ENCODE data around the gene CHRNA4. TPM values are rescaled to one million over a fixed set of nuclear protein-coding genes. Genes with fewer than 3 reads are reported as not detected.

CHRNA4 gene
- total RNA-seq, 2 experiments from 2014 or later, result not detected

DNA sequence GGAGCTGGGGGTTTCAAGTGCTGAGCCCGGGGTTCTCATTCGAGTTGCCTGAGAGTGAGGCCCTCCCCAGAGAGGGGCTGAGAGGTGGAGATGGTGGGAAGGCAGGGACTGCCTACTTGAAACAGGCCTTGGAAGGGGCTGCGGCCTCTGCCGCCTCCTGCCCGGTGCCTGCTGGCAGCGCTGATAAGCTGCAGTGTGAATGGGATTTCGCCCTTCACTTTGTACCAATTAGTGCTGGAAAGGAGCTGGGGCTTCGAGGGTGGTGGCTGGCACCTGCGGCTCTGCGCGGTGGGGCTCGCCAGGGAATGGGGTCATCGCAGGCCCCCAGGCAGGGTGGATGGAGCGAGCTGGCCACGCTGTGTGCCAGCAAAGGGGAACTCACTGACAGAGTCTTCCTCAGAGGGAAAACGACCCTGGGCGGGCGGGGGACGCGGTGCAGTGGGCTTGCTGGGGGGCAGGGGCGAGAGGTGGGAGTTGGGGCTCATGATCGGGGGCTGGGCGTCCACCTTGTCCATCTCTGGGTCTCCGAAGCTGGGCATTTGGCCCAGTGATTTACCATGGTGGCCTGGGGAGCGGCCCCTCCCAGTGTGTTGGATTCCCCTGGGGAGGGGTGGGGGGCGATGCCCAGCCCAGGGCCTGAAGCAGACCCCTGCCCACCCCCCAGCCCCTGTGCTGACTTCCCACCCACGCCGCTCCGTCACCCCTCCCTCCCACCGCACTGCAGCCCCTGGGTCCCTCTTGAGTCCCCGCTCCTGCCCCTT lies 45.2 kb downstream of the CHRNA4 start:
- Histone ChIP-seq H3K27ac (ENCODE audit: low read depth in 1 of 2, low read length in 2 of 2) (no peak overlapping the region), H3K27me3 (ENCODE audit: control insufficient read depth in 1 of 2, insufficient read depth in 2 of 2, low read length in 2 of 2) (no peaks in the 10 kb centered on the region), H3K4me1 (ENCODE audit: insufficient read depth, low read length) (no peaks in the 10 kb centered on the region), H3K36me3 (ENCODE audit: insufficient read depth, low read length) (no peaks in the 10 kb centered on the region), H3K9me3 (ENCODE audit: control insufficient read depth in 1 of 2, insufficient read depth in 1 of 2, low read length in 2 of 2) (peaks cover 0 to 4% of the 10 kb centered on the region in 2 experiments), H3K4me3 (ENCODE audit: low read length) (no peak overlapping the region)
- no peak overlapping the region for H3K27ac Mint-ChIP-seq
- ATAC-seq (ENCODE audit: poor library complexity) (no peak), DNase-seq (no peak)
- no peaks in the 10 kb centered on the region for H3K4me1 Mint-ChIP-seq (ENCODE audit: low read depth)
- H3K36me3 Mint-ChIP-seq (ENCODE audit: low read depth), result no peaks in the 10 kb centered on the region
- ChIA-PET POLR2A (no interaction called here), CTCF (no interaction called here)
- intact Hi-C loops (cut with DNase I, micrococcal nuclease), result loop anchor here in 1 of 2 experiments (10.0 kb wide), 1 partner anchor 69 kb away; no protein-coding TSS in a partner anchor
- no peaks in the 10 kb centered on the region for H3K27me3 Mint-ChIP-seq
- TF ChIP-seq, protein P1, sequence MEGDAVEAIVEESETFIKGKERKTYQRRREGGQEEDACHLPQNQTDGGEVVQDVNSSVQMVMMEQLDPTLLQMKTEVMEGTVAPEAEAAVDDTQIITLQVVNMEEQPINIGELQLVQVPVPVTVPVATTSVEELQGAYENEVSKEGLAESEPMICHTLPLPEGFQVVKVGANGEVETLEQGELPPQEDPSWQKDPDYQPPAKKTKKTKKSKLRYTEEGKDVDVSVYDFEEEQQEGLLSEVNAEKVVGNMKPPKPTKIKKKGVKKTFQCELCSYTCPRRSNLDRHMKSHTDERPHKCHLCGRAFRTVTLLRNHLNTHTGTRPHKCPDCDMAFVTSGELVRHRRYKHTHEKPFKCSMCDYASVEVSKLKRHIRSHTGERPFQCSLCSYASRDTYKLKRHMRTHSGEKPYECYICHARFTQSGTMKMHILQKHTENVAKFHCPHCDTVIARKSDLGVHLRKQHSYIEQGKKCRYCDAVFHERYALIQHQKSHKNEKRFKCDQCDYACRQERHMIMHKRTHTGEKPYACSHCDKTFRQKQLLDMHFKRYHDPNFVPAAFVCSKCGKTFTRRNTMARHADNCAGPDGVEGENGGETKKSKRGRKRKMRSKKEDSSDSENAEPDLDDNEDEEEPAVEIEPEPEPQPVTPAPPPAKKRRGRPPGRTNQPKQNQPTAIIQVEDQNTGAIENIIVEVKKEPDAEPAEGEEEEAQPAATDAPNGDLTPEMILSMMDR (IDR thresholded peaks at IDR 0.05), result no peak
- H3K4me3 Mint-ChIP-seq, result no peak overlapping the region
- H3K9me3 Mint-ChIP-seq, result no peaks in the 10 kb centered on the region

DNA sequence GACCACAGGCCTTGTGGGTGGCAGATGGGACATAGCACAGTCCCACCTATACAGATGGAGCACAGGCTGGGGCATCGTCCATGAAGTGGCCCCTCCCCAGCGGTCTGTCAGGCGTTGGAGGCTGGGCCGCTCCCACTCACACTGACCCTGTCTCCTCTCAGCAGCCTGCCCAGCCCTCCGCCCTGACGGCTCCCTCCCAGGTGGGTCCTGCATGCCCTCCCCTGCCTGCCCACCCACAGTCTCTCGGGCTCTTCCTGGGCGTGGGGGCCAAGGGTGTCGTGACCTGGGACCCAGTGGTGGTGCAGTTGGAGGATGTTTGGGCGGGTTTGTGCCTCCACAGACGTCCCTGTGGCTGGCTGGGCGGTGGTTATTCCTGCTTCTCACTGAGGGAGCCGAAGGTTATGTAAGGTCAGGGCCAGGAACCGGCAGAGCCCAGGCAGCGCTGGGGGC lies 45.9 kb downstream of the CHRNA4 start:
- intact Hi-C loops (cut with DNase I, micrococcal nuclease), result loop anchor here in 1 of 2 experiments (10.0 kb wide), 1 partner anchor 70 kb away; no protein-coding TSS in a partner anchor
- Mint-ChIP-seq H3K27ac (no peak overlapping the region), H3K27me3 (no peaks in the 10 kb centered on the region), H3K36me3 (ENCODE audit: low read depth) (no peaks in the 10 kb centered on the region), H3K9me3 (no peaks in the 10 kb centered on the region), H3K4me3 (no peak overlapping the region), H3K4me1 (ENCODE audit: low read depth) (no peaks in the 10 kb centered on the region)
- Histone ChIP-seq H3K27ac (ENCODE audit: low read depth in 1 of 2, low read length in 2 of 2) (no peak overlapping the region), H3K36me3 (ENCODE audit: insufficient read depth, low read length) (no peaks in the 10 kb centered on the region), H3K9me3 (ENCODE audit: control insufficient read depth in 1 of 2, insufficient read depth in 1 of 2, low read length in 2 of 2) (peaks cover 0 to 4% of the 10 kb centered on the region in 2 experiments), H3K27me3 (ENCODE audit: control insufficient read depth in 1 of 2, insufficient read depth in 2 of 2, low read length in 2 of 2) (no peaks in the 10 kb centered on the region), H3K4me3 (ENCODE audit: low read length) (no peak overlapping the region), H3K4me1 (ENCODE audit: insufficient read depth, low read length) (no peaks in the 10 kb centered on the region)
- TF ChIP-seq, protein P1 (IDR thresholded peaks at IDR 0.05), result no peak
- ATAC-seq (ENCODE audit: poor library complexity), result no peak
- CTCF ChIA-PET, result no interaction called here
- DNase-seq, result no peak
- POLR2A ChIA-PET, result no interaction called here

DNA sequence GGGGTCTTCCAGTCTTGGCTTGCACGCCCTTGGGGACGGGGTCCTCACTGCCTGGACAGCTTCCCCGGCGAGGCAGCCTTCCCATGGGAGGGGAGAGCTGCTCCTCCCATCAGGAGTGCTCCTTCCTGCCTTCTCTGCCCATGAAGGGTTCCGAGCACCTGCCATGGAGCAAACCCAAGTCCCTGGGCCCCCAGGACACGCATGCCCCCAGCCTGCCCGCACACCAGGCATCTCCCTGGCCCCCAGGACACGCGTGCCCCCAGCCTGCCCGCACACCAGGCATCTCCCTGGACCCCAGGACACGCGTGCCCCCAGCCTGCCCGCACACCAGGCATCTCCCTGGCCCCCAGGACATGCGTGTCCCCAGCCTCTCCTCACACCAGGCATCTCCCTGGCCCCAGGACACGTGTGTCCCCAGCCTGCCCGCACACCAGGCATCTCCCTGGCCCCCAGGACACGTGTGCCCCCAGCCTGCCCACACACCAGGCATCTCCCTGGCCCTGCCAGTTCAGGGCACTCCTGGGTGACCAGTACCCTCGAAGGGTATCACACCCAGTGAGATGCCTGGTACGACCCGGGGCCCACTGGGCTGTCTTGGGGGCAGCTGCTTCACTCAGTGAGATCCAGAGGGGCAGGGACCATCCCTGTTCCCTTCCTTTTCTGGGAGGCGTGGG lies 46.4 kb downstream of the CHRNA4 start:
- no peak overlapping the region for H3K27ac ChIP-seq (ENCODE audit: low read depth in 1 of 2, low read length in 2 of 2)
- ChIA-PET POLR2A (no interaction called here), CTCF (no interaction called here)
- no peaks in the 10 kb centered on the region for H3K36me3 ChIP-seq (ENCODE audit: insufficient read depth, low read length)
- intact Hi-C loops (cut with DNase I, micrococcal nuclease), result loop anchor here in 1 of 2 experiments (10.0 kb wide), 1 partner anchor 70 kb away; no protein-coding TSS in a partner anchor
- H3K4me1 ChIP-seq (ENCODE audit: insufficient read depth, low read length), result no peaks in the 10 kb centered on the region
- Mint-ChIP-seq H3K36me3 (ENCODE audit: low read depth) (no peaks in the 10 kb centered on the region), H3K9me3 (no peaks in the 10 kb centered on the region), H3K27ac (no peak overlapping the region), H3K27me3 (no peaks in the 10 kb centered on the region), H3K4me3 (no peak overlapping the region), H3K4me1 (ENCODE audit: low read depth) (no peaks in the 10 kb centered on the region)
- H3K27me3 ChIP-seq (ENCODE audit: control insufficient read depth in 1 of 2, insufficient read depth in 2 of 2, low read length in 2 of 2), result peaks cover 0 to 2% of the 10 kb centered on the region in 2 experiments
- H3K9me3 ChIP-seq (ENCODE audit: control insufficient read depth in 1 of 2, insufficient read depth in 1 of 2, low read length in 2 of 2), result peaks cover 0 to 4% of the 10 kb centered on the region in 2 experiments
- TF ChIP-seq, protein P1 (IDR thresholded peaks at IDR 0.05), result no peak
- H3K4me3 ChIP-seq (ENCODE audit: low read length), result no peak overlapping the region
- no peak for DNase-seq
- no peak for ATAC-seq (ENCODE audit: poor library complexity)
